ENCODE data around the gene LHFPL3.

The LHFPL3 gene

GRCh38 chr7:104933521-104933988 is 605.2 kb downstream of the LHFPL3 start:
- no peak for DNase-seq (ENCODE audit: low read depth in 1 of 2, low spot score in 1 of 2)
- TF ChIP-seq GABPA (IDR thresholded peaks at IDR 0.05; ENCODE audit: low read depth) (no peak), POLR2AphosphoS5 (IDR thresholded peaks at IDR 0.05; ENCODE audit: low read depth) (no peak), SPI1 (IDR thresholded peaks at IDR 0.05; ENCODE audit: borderline replicate concordance, low read depth) (peak; percentile 40; the same call in 1 of the 2 replicates), REST (IDR thresholded peaks at IDR 0.05; ENCODE audit: insufficient replicate concordance, low read depth) (no peak), CTCF (IDR thresholded peaks at IDR 0.05; ENCODE audit: insufficient read depth, low read length) (no peak)
- H3K4me3 ChIP-seq (replicated peaks; ENCODE audit: insufficient read depth, low read length) = no peak overlapping the region
- H3K27me3 ChIP-seq (ENCODE audit: insufficient read depth, poor library complexity, severe bottlenecking) = no peaks in the 10 kb centered on the region
- no peak overlapping the region for H3K27ac ChIP-seq (replicated peaks)

- Histone ChIP-seq H3K27ac (replicated peaks) (no peak overlapping the region), H3K4me3 (replicated peaks; ENCODE audit: insufficient read depth, low read length) (no peak overlapping the region), H3K27me3 (ENCODE audit: insufficient read depth, poor library complexity, severe bottlenecking) (no peaks in the 10 kb centered on the region)
- TF ChIP-seq SPI1 (IDR thresholded peaks at IDR 0.05; ENCODE audit: borderline replicate concordance, low read depth) (no peak), GABPA (IDR thresholded peaks at IDR 0.05; ENCODE audit: low read depth) (no peak), CTCF (IDR thresholded peaks at IDR 0.05; ENCODE audit: insufficient read depth, low read length) (no peak), REST (IDR thresholded peaks at IDR 0.05; ENCODE audit: insufficient replicate concordance, low read depth) (no peak), POLR2AphosphoS5 (IDR thresholded peaks at IDR 0.05; ENCODE audit: low read depth) (no peak)
- DNase-seq (ENCODE audit: low read depth in 1 of 2, low spot score in 1 of 2) = no peak
Observed at GRCh38 chr7:104934665-104935064, 606.3 kb downstream of the LHFPL3 start.

- H3K27ac ChIP-seq (replicated peaks) = no peak overlapping the region
- no peak for DNase-seq (ENCODE audit: low read depth in 1 of 2, low spot score in 1 of 2)
- no peak overlapping the region for H3K4me3 ChIP-seq (replicated peaks; ENCODE audit: insufficient read depth, low read length)
Observed at GRCh38 chr7:104935276-104935675, 606.9 kb downstream of the LHFPL3 start.

More at GRCh38 chr7:104935276-104935675, 606.9 kb downstream of the LHFPL3 start:
- no peaks in the 10 kb centered on the region for H3K27me3 ChIP-seq (ENCODE audit: insufficient read depth, poor library complexity, severe bottlenecking)
- TF ChIP-seq CTCF (IDR thresholded peaks at IDR 0.05; ENCODE audit: insufficient read depth, low read length) (no peak), GABPA (IDR thresholded peaks at IDR 0.05; ENCODE audit: low read depth) (no peak), POLR2AphosphoS5 (IDR thresholded peaks at IDR 0.05; ENCODE audit: low read depth) (no peak), SPI1 (IDR thresholded peaks at IDR 0.05; ENCODE audit: borderline replicate concordance, low read depth) (no peak), REST (IDR thresholded peaks at IDR 0.05; ENCODE audit: insufficient replicate concordance, low read depth) (no peak)
